Measurements from ENCODE around the gene CACNA2D2. TPM values are rescaled to one million over a fixed set of nuclear protein-coding genes. Genes with fewer than 3 reads are reported as not detected.
A peak's percentile ranks its signal among the peaks of the same experiment; 100 is the strongest.

Gene CACNA2D2
- total and polyA plus RNA-seq, 2 of the 4 experiments (the other 2 are of a cell fraction) = 0.15 TPM; not detected in 1

DNA sequence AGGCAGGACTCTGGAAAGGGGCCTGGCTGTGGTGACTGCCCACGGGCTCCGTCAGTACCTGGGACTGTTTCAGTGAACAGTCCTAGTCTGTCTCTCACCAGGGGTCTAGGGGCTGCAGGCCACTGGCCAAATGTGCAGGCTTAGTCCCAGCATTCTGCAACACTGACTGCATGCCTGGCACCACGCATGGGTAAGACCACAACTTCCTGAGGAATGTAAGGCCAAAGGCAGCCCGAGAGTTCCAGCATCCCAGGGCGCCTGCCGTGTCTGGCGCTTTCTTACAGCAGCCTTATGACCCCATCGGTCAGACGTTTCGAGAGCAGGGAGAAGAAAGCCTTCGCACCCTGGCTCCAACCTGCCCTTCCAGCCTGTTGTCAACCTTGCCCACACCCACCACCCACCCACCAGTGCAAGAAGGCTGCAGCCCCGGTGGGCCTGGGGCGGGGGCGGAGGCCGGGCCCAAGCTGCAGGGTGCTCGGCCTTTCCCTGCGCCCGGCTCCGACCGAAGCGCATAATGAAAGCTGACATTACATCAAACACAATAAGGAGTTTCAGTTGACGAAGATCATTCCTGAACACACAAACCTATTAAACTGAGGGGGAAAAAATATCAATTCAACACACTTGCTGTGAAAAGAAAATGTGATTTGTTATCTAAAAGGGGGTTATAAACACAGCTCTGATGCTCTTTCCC lies 114.6 kb downstream of the CACNA2D2 start:
- Histone ChIP-seq H3K56ac (ENCODE audit: extremely low read depth, insufficient read depth, low read length) (no peak overlapping the region), H3K36me3 (ENCODE audit: control insufficient read depth, insufficient read depth, low read length) (no peaks in the 10 kb centered on the region), H3K18ac (ENCODE audit: low read depth, low read length) (no peak overlapping the region), H3K4me3 (ENCODE audit: insufficient read depth, low read depth, low read length) (no peak overlapping the region), H4K20me1 (ENCODE audit: insufficient read depth, low read length) (no peaks in the 10 kb centered on the region), H2AK5ac (ENCODE audit: low read depth, low read length) (no peak overlapping the region), H2BK15ac (ENCODE audit: low read depth, low read length) (no peak overlapping the region), H2AFZ (replicated peaks; ENCODE audit: low read length, poor library complexity) (no peak overlapping the region), H3K14ac (replicated peaks; ENCODE audit: low read depth, low read length) (no peak overlapping the region), H3K9me1 (ENCODE audit: insufficient read depth, low read length) (no peaks in the 10 kb centered on the region), H4K91ac (ENCODE audit: insufficient read depth, low read depth, low read length) (no peak overlapping the region), H3K27ac (ENCODE audit: insufficient read depth, low read length) (no peak overlapping the region), H3K4me2 (ENCODE audit: low read depth, low read length) (no peak overlapping the region), H2BK20ac (ENCODE audit: low read depth, low read length) (no peak overlapping the region), H3K4me1 (ENCODE audit: control insufficient read depth, insufficient read depth, low read length) (no peaks in the 10 kb centered on the region), H3K27me3 (ENCODE audit: control insufficient read depth, insufficient read depth, low read length) (peaks cover 65% of the 10 kb centered on the region), H2AK9ac (replicated peaks; ENCODE audit: low read depth, low read length, poor library complexity) (no peak overlapping the region), H3K79me1 (ENCODE audit: low read depth in 1 of 2, low read length in 2 of 2) (no peaks in the 10 kb centered on the region), H4K5ac (ENCODE audit: low read depth, low read length) (no peak overlapping the region), H3K23ac (ENCODE audit: low read depth, low read length) (no peak overlapping the region), H4K8ac (ENCODE audit: low read depth in 2 of 2, low read length in 2 of 2) (no peak overlapping the region), H3K9ac (ENCODE audit: low read depth, low read length) (no peak overlapping the region), H2BK120ac (ENCODE audit: low read depth, low read length) (no peak overlapping the region), H3K9me3 (ENCODE audit: control insufficient read depth, insufficient read depth, low read length) (no peaks in the 10 kb centered on the region), H3K4ac (ENCODE audit: low read depth, low read length) (no peak overlapping the region), H2BK5ac (ENCODE audit: low read depth, low read length, poor library complexity, severe bottlenecking) (no peak overlapping the region)
- WGBS, 2 experiments (ENCODE audit: extremely low coverage in 2 of 2, insufficient read length in 1 of 2) = 70% methylated on average over 2 of the region's 22 CpGs; no CpG with 5 or more reads in 1 of the 2 experiments
- no peak for DNase-seq
- intact Hi-C loops (cut with micrococcal nuclease) = no loop called here
- ATAC-seq (ENCODE audit: low read depth) = peak; percentile 19
- no TSS peak for BruUV-seq (replicated peaks)
- TF ChIP-seq, protein P1, sequence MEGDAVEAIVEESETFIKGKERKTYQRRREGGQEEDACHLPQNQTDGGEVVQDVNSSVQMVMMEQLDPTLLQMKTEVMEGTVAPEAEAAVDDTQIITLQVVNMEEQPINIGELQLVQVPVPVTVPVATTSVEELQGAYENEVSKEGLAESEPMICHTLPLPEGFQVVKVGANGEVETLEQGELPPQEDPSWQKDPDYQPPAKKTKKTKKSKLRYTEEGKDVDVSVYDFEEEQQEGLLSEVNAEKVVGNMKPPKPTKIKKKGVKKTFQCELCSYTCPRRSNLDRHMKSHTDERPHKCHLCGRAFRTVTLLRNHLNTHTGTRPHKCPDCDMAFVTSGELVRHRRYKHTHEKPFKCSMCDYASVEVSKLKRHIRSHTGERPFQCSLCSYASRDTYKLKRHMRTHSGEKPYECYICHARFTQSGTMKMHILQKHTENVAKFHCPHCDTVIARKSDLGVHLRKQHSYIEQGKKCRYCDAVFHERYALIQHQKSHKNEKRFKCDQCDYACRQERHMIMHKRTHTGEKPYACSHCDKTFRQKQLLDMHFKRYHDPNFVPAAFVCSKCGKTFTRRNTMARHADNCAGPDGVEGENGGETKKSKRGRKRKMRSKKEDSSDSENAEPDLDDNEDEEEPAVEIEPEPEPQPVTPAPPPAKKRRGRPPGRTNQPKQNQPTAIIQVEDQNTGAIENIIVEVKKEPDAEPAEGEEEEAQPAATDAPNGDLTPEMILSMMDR (conservative IDR thresholded peaks at IDR 0.05; ENCODE audit: low read depth, low read length) = no peak
- TF ChIP-seq, protein P2, sequence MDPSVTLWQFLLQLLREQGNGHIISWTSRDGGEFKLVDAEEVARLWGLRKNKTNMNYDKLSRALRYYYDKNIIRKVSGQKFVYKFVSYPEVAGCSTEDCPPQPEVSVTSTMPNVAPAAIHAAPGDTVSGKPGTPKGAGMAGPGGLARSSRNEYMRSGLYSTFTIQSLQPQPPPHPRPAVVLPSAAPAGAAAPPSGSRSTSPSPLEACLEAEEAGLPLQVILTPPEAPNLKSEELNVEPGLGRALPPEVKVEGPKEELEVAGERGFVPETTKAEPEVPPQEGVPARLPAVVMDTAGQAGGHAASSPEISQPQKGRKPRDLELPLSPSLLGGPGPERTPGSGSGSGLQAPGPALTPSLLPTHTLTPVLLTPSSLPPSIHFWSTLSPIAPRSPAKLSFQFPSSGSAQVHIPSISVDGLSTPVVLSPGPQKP (IDR thresholded peaks at IDR 0.05; ENCODE audit: borderline replicate concordance, low read depth, low read length) = no peak
- TF ChIP-seq CEBPB (IDR thresholded peaks at IDR 0.05; ENCODE audit: low read depth, low read length) (no peak), SMC3 (IDR thresholded peaks at IDR 0.05; ENCODE audit: low read depth, low read length) (no peak), RAD21 (IDR thresholded peaks at IDR 0.05; ENCODE audit: low read length) (no peak), NFE2L2 (IDR thresholded peaks at IDR 0.05; ENCODE audit: low read depth, low read length) (no peak), FOS (IDR thresholded peaks at IDR 0.05; ENCODE audit: low read depth, low read length) (no peak), MAZ (IDR thresholded peaks at IDR 0.05; ENCODE audit: borderline replicate concordance, low read depth, low read length) (no peak), RFX5 (IDR thresholded peaks at IDR 0.05; ENCODE audit: low read depth, low read length) (no peak), MXI1 (IDR thresholded peaks at IDR 0.05; ENCODE audit: borderline replicate concordance, low read depth, low read length) (no peak), RCOR1 (IDR thresholded peaks at IDR 0.05; ENCODE audit: insufficient replicate concordance, low read length) (no peak), CHD1 (IDR thresholded peaks at IDR 0.05; ENCODE audit: low read depth, low read length) (no peak), BHLHE40 (IDR thresholded peaks at IDR 0.05; ENCODE audit: low read depth, low read length) (no peak), POLR2A (IDR thresholded peaks at IDR 0.05; ENCODE audit: low read depth, low read length) (no peak)
- TF ChIP-seq, protein P3, sequence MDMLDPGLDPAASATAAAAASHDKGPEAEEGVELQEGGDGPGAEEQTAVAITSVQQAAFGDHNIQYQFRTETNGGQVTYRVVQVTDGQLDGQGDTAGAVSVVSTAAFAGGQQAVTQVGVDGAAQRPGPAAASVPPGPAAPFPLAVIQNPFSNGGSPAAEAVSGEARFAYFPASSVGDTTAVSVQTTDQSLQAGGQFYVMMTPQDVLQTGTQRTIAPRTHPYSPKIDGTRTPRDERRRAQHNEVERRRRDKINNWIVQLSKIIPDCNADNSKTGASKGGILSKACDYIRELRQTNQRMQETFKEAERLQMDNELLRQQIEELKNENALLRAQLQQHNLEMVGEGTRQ (IDR thresholded peaks at IDR 0.05; ENCODE audit: low read depth, low read length) = no peak
- dilution Hi-C loops (cut with HindIII; ENCODE audit: low sequenced_read_pairs, unreplicated experiment) = no loop called here
- ChIA-PET POLR2A (ENCODE audit: unreplicated experiment) (no interaction called here), CTCF (no interaction called here)
- in situ Hi-C loops (cut with MboI; ENCODE audit: low sequenced_read_pairs) = no loop called here
